GM23248 (cell line): ENCODE measurements around the gene PTPRD. TPM values are rescaled to one million over a fixed set of nuclear protein-coding genes. Genes with fewer than 3 reads are reported as not detected.

ENCODE experiments used
- DNase-seq: peaks from one replicate; pipeline ENCODE4 v3.0.0-alpha.2; 2015
- H2AFZ ChIP-seq: fragments of 200-600 bp; sonication (generic); 2 replicates; pipeline ENCODE4 v1.6.1; 2016; ENCODE audit warnings: antibody characterized with exemption
- H3F3A ChIP-seq: fragments of 200-600 bp; sonication (generic); 2 replicates; pipeline ENCODE4 v1.6.1; 2016; ENCODE audit warnings: mild to moderate bottlenecking, antibody characterized with exemption, mixed run types; ENCODE audit not compliant: insufficient read depth
- H3K27ac ChIP-seq: fragments of 200-600 bp; sonication (generic); 2 replicates; pipeline ENCODE4 v1.5.1; 2016; ENCODE audit warnings: mild to moderate bottlenecking
- H3K27me3 ChIP-seq: fragments of 200-600 bp; sonication (generic); replicated peaks from 2 replicates; pipeline ENCODE4 v1.6.1; 2016; ENCODE audit warnings: mild to moderate bottlenecking; ENCODE audit not compliant: insufficient read depth
- H3K36me3 ChIP-seq: fragments of 200-600 bp; sonication (generic); 2 replicates; pipeline ENCODE4 v1.6.1; 2016; ENCODE audit warnings: low read depth, mild to moderate bottlenecking
- H3K4me1 ChIP-seq: fragments of 200-600 bp; sonication (generic); 2 replicates; pipeline ENCODE4 v1.6.1; 2016; ENCODE audit warnings: mild to moderate bottlenecking; ENCODE audit not compliant: insufficient read depth
- H3K4me2 ChIP-seq: fragments of 200-600 bp; sonication (generic); one replicate; pipeline ENCODE4 v1.6.1; 2016; ENCODE audit warnings: mild to moderate bottlenecking; ENCODE audit not compliant: unreplicated experiment
- H3K4me3 ChIP-seq: fragments of 200-600 bp; sonication (generic); 2 replicates; pipeline ENCODE4 v1.5.1; 2016; ENCODE audit warnings: mild to moderate bottlenecking
- H3K79me2 ChIP-seq: fragments of 200-600 bp; sonication (generic); 2 replicates; pipeline ENCODE4 v1.6.1; 2016; ENCODE audit warnings: mild to moderate bottlenecking; ENCODE audit not compliant: insufficient read depth
- H3K9ac ChIP-seq: fragments of 200-600 bp; sonication (generic); 2 replicates; pipeline ENCODE4 v1.6.1; 2016; ENCODE audit warnings: mild to moderate bottlenecking
- H3K9me2 ChIP-seq: fragments of 200-600 bp; sonication (generic); 2 replicates; pipeline ENCODE4 v1.6.1; 2016; ENCODE audit warnings: mixed run types, mild to moderate bottlenecking, moderate library complexity; ENCODE audit not compliant: insufficient read depth
- H3K9me3 ChIP-seq: fragments of 200-600 bp; sonication (generic); one replicate; pipeline ENCODE4 v1.6.1; 2017; ENCODE audit warnings: low read depth
- H4K20me1 ChIP-seq: fragments of 200-600 bp; sonication (generic); 2 replicates; pipeline ENCODE4 v1.6.0; 2016; ENCODE audit not compliant: insufficient read depth
- EZH2 ChIP-seq: fragments of 200-600 bp; sonication (generic); IDR thresholded peaks from 2 replicates; pipeline ENCODE4 v1.6.1; 2018; ENCODE audit warnings: antibody characterized with exemption, mild to moderate bottlenecking; ENCODE audit not compliant: insufficient read depth, poor library complexity, severe bottlenecking
- EZH2phosphoT487 ChIP-seq: fragments of 200-600 bp; sonication (generic); IDR thresholded peaks from 2 replicates; pipeline ENCODE4 v1.6.1; 2018; ENCODE audit warnings: antibody characterized with exemption, moderate library complexity, mild to moderate bottlenecking, low read depth; ENCODE audit not compliant: insufficient read depth
- WGBS, 2 experiments: methylation state at CpG; one replicate each; pipeline ENCODE4 v1.1.6; 2015 to 2017; ENCODE audit warnings: low lambda C conversion rate in 2 of 2, low coverage in 1 of 2; ENCODE audit errors: missing lambda C conversion rate in 2 of 2; 5-methylcytosine and 5-hydroxymethylcytosine counted together
- in situ Hi-C: fragments of 300-500 bp; cut with MboI; formaldehyde crosslinking; loops from 2 replicates; pipeline ENCODE4 v1.15.0; 2020
- polyA plus RNA-seq: library from polyadenylated mRNA; unstranded; fragments of >200 nt; fragmentation: Nextera tagmentation; extraction: Ambion mirVana; gene quantifications from 2 replicates; pipeline ENCODE4 v1.2.1, GENCODE V29; 2016
- total RNA-seq: library from RNA; depleted of rRNA; stranded (reverse); fragments of >200 nt; shearing (Covaris generic); gene quantifications from 2 replicates; pipeline ENCODE4 v1.2.3, GENCODE V29; 2014

PTPRD gene
- total and polyA plus RNA-seq, 2 experiments from 2014 or later: 0.05 TPM; not detected in 1

- Histone ChIP-seq H3K9me3 (no peaks in the 10 kb centered on the region), H2AFZ (no peak overlapping the region), H3K4me3 (no peak overlapping the region), H3K9ac (no peak overlapping the region), H3K4me2 (no peak overlapping the region), H3F3A (no peaks in the 10 kb centered on the region), H3K79me2 (no peaks in the 10 kb centered on the region), H3K36me3 (no peaks in the 10 kb centered on the region), H3K27ac (no peak overlapping the region), H4K20me1 (no peaks in the 10 kb centered on the region), H3K9me2 (no peaks in the 10 kb centered on the region), H3K4me1 (no peaks in the 10 kb centered on the region), H3K27me3 (no peaks in the 10 kb centered on the region)
- in situ Hi-C loops: no loop called here
- DNase-seq: no peak
- no peak for TF ChIP-seq EZH2
- TF ChIP-seq EZH2phosphoT487: no peak
These were observed 2040.6 kb downstream of the PTPRD start for GRCh38 chr9:8572209-8572608.

- no peaks in the 10 kb centered on the region for H3K9me2 ChIP-seq
- H3K4me2 ChIP-seq: no peak overlapping the region
- no peaks in the 10 kb centered on the region for H3F3A ChIP-seq
- no peaks in the 10 kb centered on the region for H3K79me2 ChIP-seq
- no peaks in the 10 kb centered on the region for H4K20me1 ChIP-seq
- no peaks in the 10 kb centered on the region for H3K4me1 ChIP-seq
- no peak overlapping the region for H3K9ac ChIP-seq
- in situ Hi-C loops: no loop called here
- no peaks in the 10 kb centered on the region for H3K27me3 ChIP-seq
- H3K36me3 ChIP-seq: no peaks in the 10 kb centered on the region
- 49 to 61% methylated on average over 2 of the region's 2 CpGs for WGBS, 2 experiments
- no peak for TF ChIP-seq EZH2phosphoT487
- no peak for TF ChIP-seq EZH2
- no peak overlapping the region for H2AFZ ChIP-seq
- H3K27ac ChIP-seq: no peak overlapping the region
- no peak for DNase-seq
- no peak overlapping the region for H3K4me3 ChIP-seq
- no peaks in the 10 kb centered on the region for H3K9me3 ChIP-seq
These were observed 2041.2 kb downstream of the PTPRD start for GRCh38 chr9:8571643-8572042.

- Histone ChIP-seq H3K9ac (no peak overlapping the region), H3K79me2 (no peaks in the 10 kb centered on the region), H3K4me2 (no peak overlapping the region), H3K4me1 (no peaks in the 10 kb centered on the region), H4K20me1 (no peaks in the 10 kb centered on the region), H3K4me3 (no peak overlapping the region), H3F3A (no peaks in the 10 kb centered on the region), H2AFZ (no peak overlapping the region), H3K9me2 (no peaks in the 10 kb centered on the region), H3K27ac (no peak overlapping the region), H3K36me3 (no peaks in the 10 kb centered on the region), H3K9me3 (no peaks in the 10 kb centered on the region), H3K27me3 (no peaks in the 10 kb centered on the region)
- WGBS, 2 experiments: 5 to 14% methylated on average over 3 of the region's 3 CpGs
- in situ Hi-C loops: no loop called here
- TF ChIP-seq EZH2 (no peak), EZH2phosphoT487 (no peak)
- no peak for DNase-seq
These were observed 2042.0 kb downstream of the PTPRD start for GRCh38 chr9:8570776-8571175.

GRCh38 chr9:8569823-8570222, 2043.0 kb downstream of the PTPRD start:
- H3K4me2 ChIP-seq: no peak overlapping the region
- H3K4me1 ChIP-seq: no peaks in the 10 kb centered on the region
- no peak overlapping the region for H3K27ac ChIP-seq
- in situ Hi-C loops: no loop called here
- TF ChIP-seq EZH2phosphoT487 (no peak), EZH2 (no peak)
- H3K27me3 ChIP-seq: no peaks in the 10 kb centered on the region
- no peak overlapping the region for H3K4me3 ChIP-seq
- no peaks in the 10 kb centered on the region for H3K36me3 ChIP-seq
- 19 to 21% methylated on average over 4 of the region's 4 CpGs for WGBS, 2 experiments
- no peak overlapping the region for H3K9ac ChIP-seq
- H2AFZ ChIP-seq: no peak overlapping the region
- H3F3A ChIP-seq: no peaks in the 10 kb centered on the region
- H3K79me2 ChIP-seq: no peaks in the 10 kb centered on the region
- no peaks in the 10 kb centered on the region for H4K20me1 ChIP-seq
- DNase-seq: no peak
- no peaks in the 10 kb centered on the region for H3K9me2 ChIP-seq
- H3K9me3 ChIP-seq: no peaks in the 10 kb centered on the region

GRCh38 chr9:8567963-8568579, 2044.7 kb downstream of the PTPRD start:
- TF ChIP-seq EZH2phosphoT487 (no peak), EZH2 (no peak)
- Histone ChIP-seq H3K4me1 (no peaks in the 10 kb centered on the region), H3K36me3 (no peaks in the 10 kb centered on the region), H3K9me2 (no peaks in the 10 kb centered on the region), H3K27ac (no peak overlapping the region), H3K9ac (no peak overlapping the region), H3K9me3 (no peaks in the 10 kb centered on the region), H3K27me3 (no peaks in the 10 kb centered on the region), H4K20me1 (no peaks in the 10 kb centered on the region), H3F3A (no peaks in the 10 kb centered on the region), H2AFZ (no peak overlapping the region), H3K4me3 (no peak overlapping the region), H3K4me2 (no peak overlapping the region), H3K79me2 (no peaks in the 10 kb centered on the region)
- WGBS, 2 experiments: 13 to 15% methylated on average over 2 of the region's 2 CpGs
- in situ Hi-C loops: no loop called here
- no peak for DNase-seq
